ENCODE measurements around the gene ACLY.

DNA sequence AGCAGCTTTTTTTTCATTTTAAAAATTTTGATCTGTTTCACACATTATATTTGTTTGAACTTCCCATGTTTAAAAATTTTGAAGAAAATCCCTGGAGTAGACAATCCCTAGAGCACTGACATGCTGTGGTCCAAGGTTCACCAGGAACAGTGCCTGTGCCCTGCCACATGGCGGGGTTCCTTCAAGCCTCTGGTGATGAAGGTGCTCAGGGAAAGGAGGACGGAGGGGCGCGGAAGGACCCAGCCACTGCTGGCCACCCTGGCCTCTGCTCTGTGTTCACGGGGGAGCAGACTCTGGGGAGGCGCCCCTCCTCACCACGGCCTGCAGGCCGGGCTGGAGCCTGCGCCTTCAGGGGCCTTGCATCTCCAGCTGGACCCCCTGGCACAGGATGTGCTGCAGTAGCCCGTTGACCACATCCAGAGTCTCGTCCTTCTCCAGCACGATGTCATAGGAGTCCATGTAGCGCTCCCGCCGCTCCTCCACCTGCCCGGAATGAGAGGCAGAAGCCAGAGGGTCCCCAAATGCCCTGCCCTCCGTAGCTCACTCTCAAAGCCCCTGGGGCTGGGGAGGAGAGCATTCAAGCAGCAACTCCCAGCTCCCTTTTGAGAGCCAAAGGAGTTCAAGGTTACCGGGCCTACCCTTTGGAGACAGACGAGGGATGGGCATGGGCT, 93.4 kb downstream of the ACLY start:
- TF ChIP-seq, protein P1, sequence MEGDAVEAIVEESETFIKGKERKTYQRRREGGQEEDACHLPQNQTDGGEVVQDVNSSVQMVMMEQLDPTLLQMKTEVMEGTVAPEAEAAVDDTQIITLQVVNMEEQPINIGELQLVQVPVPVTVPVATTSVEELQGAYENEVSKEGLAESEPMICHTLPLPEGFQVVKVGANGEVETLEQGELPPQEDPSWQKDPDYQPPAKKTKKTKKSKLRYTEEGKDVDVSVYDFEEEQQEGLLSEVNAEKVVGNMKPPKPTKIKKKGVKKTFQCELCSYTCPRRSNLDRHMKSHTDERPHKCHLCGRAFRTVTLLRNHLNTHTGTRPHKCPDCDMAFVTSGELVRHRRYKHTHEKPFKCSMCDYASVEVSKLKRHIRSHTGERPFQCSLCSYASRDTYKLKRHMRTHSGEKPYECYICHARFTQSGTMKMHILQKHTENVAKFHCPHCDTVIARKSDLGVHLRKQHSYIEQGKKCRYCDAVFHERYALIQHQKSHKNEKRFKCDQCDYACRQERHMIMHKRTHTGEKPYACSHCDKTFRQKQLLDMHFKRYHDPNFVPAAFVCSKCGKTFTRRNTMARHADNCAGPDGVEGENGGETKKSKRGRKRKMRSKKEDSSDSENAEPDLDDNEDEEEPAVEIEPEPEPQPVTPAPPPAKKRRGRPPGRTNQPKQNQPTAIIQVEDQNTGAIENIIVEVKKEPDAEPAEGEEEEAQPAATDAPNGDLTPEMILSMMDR (conservative IDR thresholded peaks at IDR 0.05) = no peak
- no peak for TF ChIP-seq EZH2 (IDR thresholded peaks at IDR 0.05; ENCODE audit: low read depth)

Data from PC-9 (cell line).